Esophagus squamous epithelium (tissue), 5 donors: ENCODE data around the gene XRN1. TPM values are rescaled to one million over a fixed set of nuclear protein-coding genes. Genes with fewer than 3 reads are reported as not detected.

Source experiments
- DNase-seq: peaks from one replicate; lab custom pipeline; 2025; lab: John Stamatoyannopoulos, UW
- H3K27ac ChIP-seq, 4 donors: fragments of 200-600 bp; sonication (generic); one replicate each; pipeline ENCODE4 v1.5.1; 2016 to 2019; ENCODE audit warnings: mild to moderate bottlenecking in 1 of 4
- H3K27me3 ChIP-seq, 4 donors: fragments of 200-600 bp; sonication (generic); 1 replicate in 3 of 4; 2 replicates in 1 of 4; pipeline versions ENCODE4 v1.5.1 to v1.6.0; 2017 to 2021; ENCODE audit warnings: antibody characterized with exemption in 1 of 4
- H3K36me3 ChIP-seq, 3 donors: fragments of 200-600 bp; sonication (generic); one replicate each; pipeline ENCODE4 v1.5.1; 2016 to 2019
- H3K4me1 ChIP-seq, 3 donors: fragments of 200-600 bp; sonication (generic); one replicate each; pipeline ENCODE4 v1.5.1; 2017 to 2019
- H3K4me3 ChIP-seq, 4 donors: fragments of 200-600 bp; sonication (generic); 1 replicate in 3 of 4; 2 replicates in 1 of 4; pipeline ENCODE4 v1.5.1; 2016 to 2019; ENCODE audit warnings: mild to moderate bottlenecking in 2 of 4, moderate library complexity in 1 of 4
- H3K9me3 ChIP-seq, 3 donors: fragments of 200-600 bp; sonication (generic); one replicate each; pipeline ENCODE4 v1.5.1; 2016 to 2019
- POLR2A ChIP-seq, 4 donors: fragments of 450-650 bp; IDR thresholded peaks; one replicate each; pipeline ENCODE4 v1.6.1; 2017; ENCODE audit warnings: antibody characterized with exemption in 4 of 4, mild to moderate bottlenecking in 4 of 4, moderate library complexity in 3 of 4
- WGBS, 2 donors: methylation state at CpG; one replicate each; pipeline ENCODE4 v1.1.5; 2018; 5-methylcytosine and 5-hydroxymethylcytosine counted together
- intact Hi-C: fragments of 100-400 bp; cut with DNase I; formaldehyde crosslinking; loops from one replicate; pipeline ENCODE4 v1.15.0; 2022
- small RNA-seq, 4 donors: library from RNA; depleted of rRNA; stranded (forward); fragments of <200 nt; gene quantifications; one replicate each; pipeline ENCODE3, GENCODE V24; 2016
- total RNA-seq, 4 donors: library from RNA; depleted of rRNA; stranded (reverse); fragments of >200 nt; gene quantifications; one replicate each; pipeline ENCODE4 v1.1.0, GENCODE V29; 2016
- TF ChIP-seq, protein P1 (sequence below), 6 experiments: fragments of 450-650 bp in 4 of 6; fragments of 200-600 bp in 2 of 6; sonication (generic) in 2 of 6; IDR thresholded peaks; one replicate each; pipeline ENCODE4 v1.5.1; 2016 to 2019; ENCODE audit warnings: antibody characterized with exemption in 6 of 6, mild to moderate bottlenecking in 4 of 6, moderate library complexity in 4 of 6
- donor health status: DM: yes; HTN: yes; CAD: no.

The XRN1 gene
- total RNA-seq, 4 donors from 2014 or later: 15.5 to 37.6 (median 23.1) TPM

DNA sequence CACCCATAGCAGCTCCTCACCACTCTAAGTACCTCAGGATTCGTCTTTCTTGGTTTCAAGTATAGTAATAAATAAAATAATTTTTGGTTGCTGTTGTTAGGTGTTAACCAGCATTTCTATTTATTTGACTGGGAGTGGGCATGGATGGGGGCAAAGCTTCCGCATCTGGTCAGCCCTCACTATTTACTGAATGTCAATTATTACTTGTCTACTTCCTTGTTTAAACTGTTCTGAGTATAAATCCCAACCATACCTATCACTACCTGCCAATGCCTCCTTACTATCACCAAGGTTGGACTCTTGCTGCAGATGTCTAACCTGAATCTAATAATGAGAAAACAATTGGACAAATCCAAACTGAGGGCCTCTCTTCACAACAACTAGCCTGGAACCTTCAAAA lies 180.6 kb downstream of the XRN1 start:
- Histone ChIP-seq H3K9me3 (no peaks in the 10 kb centered on the region), H3K4me1 (no peaks in the 10 kb centered on the region), H3K27me3 (no peaks in the 10 kb centered on the region), H3K36me3 (no peaks in the 10 kb centered on the region), H3K4me3 (no peak overlapping the region), H3K27ac (no peak overlapping the region)
- TF ChIP-seq, protein P1, sequence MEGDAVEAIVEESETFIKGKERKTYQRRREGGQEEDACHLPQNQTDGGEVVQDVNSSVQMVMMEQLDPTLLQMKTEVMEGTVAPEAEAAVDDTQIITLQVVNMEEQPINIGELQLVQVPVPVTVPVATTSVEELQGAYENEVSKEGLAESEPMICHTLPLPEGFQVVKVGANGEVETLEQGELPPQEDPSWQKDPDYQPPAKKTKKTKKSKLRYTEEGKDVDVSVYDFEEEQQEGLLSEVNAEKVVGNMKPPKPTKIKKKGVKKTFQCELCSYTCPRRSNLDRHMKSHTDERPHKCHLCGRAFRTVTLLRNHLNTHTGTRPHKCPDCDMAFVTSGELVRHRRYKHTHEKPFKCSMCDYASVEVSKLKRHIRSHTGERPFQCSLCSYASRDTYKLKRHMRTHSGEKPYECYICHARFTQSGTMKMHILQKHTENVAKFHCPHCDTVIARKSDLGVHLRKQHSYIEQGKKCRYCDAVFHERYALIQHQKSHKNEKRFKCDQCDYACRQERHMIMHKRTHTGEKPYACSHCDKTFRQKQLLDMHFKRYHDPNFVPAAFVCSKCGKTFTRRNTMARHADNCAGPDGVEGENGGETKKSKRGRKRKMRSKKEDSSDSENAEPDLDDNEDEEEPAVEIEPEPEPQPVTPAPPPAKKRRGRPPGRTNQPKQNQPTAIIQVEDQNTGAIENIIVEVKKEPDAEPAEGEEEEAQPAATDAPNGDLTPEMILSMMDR (IDR thresholded peaks at IDR 0.05): no peak
- TF ChIP-seq POLR2A (IDR thresholded peaks at IDR 0.05): no peak
- no peak for DNase-seq
- intact Hi-C loops: no loop called here
- 73 to 83% methylated on average over 2 of the region's 2 CpGs for WGBS, 2 donors

DNA sequence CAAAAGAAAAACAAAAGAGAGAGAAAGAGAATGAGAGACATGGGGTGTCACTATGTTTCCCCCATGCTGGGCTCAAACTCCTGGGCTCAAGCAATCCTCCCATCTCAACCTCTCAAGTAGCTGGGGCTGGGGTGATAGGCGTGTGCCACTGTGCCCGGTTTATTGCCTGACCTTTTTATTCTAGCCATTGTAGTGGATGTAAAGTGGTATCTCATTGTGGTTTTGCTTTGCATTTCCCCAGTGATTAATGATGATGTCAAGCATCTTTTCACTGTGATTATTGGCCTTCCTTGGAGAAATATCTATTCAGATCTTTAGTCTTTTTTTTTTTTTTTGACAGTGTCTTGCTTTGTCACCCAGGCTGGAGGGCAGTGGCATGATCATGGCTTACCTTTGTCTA lies 184.7 kb downstream of the XRN1 start:
- H3K27me3 ChIP-seq: no peaks in the 10 kb centered on the region
- intact Hi-C loops: no loop called here
- WGBS, 2 donors: 63 to 89% methylated on average over 2 of the region's 2 CpGs
- no peak overlapping the region for H3K27ac ChIP-seq
- no peaks in the 10 kb centered on the region for H3K36me3 ChIP-seq
- no peak overlapping the region for H3K4me3 ChIP-seq
- no peaks in the 10 kb centered on the region for H3K4me1 ChIP-seq
- no peaks in the 10 kb centered on the region for H3K9me3 ChIP-seq
- TF ChIP-seq POLR2A (IDR thresholded peaks at IDR 0.05): no peak
- TF ChIP-seq, protein P1 (IDR thresholded peaks at IDR 0.05): no peak
- no peak for DNase-seq

DNA sequence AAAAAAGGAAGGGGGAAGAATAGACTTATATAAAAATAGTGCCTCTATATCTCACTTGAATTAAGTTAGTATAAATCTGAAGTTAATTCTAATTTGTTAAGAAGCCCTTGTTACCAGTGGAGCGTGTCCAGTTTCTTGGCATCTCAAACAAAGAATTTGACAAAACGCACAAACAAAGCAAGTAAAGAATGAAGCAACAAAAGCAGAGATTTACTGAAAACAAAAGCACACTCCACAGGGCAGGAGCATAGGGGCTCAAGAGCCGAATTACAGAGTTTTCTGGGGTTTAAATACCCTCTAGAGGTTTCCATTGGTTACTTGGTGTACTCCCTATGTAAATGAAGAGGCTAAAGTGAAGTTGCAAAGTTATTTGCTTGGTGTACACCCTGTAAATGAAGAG lies 188.5 kb downstream of the XRN1 start:
- TF ChIP-seq, protein P1 (IDR thresholded peaks at IDR 0.05): no peak
- TF ChIP-seq POLR2A (IDR thresholded peaks at IDR 0.05): no peak
- WGBS, 2 donors: 31 to 49% methylated on average over 3 of the region's 3 CpGs

DNA sequence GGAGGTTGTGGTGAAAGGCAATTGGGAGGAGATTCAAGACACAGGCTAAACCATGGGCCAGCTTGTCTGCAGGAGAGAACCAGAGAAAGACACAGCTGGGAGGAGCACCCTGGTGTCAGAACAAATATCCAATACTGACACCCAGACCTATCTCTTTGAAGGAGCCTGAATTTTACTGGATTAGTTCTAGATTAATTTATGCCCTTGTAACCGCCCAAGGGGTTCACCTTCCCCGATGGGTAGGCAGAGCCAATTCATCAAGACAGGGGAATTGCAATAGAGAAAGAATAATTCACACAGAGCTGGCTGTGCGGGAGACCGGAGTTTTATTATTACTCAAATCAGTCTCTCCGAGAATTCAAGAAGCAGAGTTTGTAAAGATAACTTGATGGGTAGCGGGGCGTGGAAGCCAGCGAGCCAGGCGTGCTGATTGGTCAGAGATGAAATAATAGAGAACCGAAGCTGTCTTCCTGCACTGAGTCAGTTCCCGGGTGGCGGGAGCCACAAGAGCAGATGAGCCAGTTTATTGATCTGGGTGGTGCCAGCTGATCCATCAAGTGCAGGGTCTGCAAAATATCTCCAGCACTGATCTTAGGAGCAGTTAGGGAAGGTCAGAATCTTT lies 191.0 kb downstream of the XRN1 start:
- no peak for DNase-seq

More for the DNA sequence above, 188.5 kb downstream of the XRN1 start:
- intact Hi-C loops: no loop called here
- DNase-seq: no peak
- H3K4me1 ChIP-seq: no peaks in the 10 kb centered on the region
- H3K9me3 ChIP-seq: peaks cover 0 to 11% (median 3%) of the 10 kb centered on the region in 3 donors
- no peaks in the 10 kb centered on the region for H3K36me3 ChIP-seq
- H3K27ac ChIP-seq: no peak overlapping the region
- H3K4me3 ChIP-seq: no peak overlapping the region
- no peaks in the 10 kb centered on the region for H3K27me3 ChIP-seq

More for the DNA sequence above, 191.0 kb downstream of the XRN1 start:
- Histone ChIP-seq H3K36me3 (no peaks in the 10 kb centered on the region), H3K9me3 (peaks cover 0 to 15% (median 5%) of the 10 kb centered on the region in 3 donors), H3K4me3 (no peak overlapping the region), H3K27ac (no peak overlapping the region), H3K27me3 (no peaks in the 10 kb centered on the region), H3K4me1 (no peaks in the 10 kb centered on the region)
- 90 to 94% methylated on average over 10 to 12 of the region's 12 CpGs for whole genome bisulfite sequencing, 2 donors
- intact Hi-C loops: no loop called here
- TF ChIP-seq, protein P1 (IDR thresholded peaks at IDR 0.05): no peak
- no peak for TF ChIP-seq POLR2A (IDR thresholded peaks at IDR 0.05)

Small RNAs within 50 kb of the gene (small RNA-seq; reads per million reads assigned to genes)
- gene RNU1-100P (0 reads per million in 4 donors), gene RNU6-1294P (0 reads per million in 4 donors)

Other genes with a start within 250 kb of the XRN1 start
- 10 to 100 TPM; 10.8 to 18.3 (median 12.7) TPM for gene GK5, start 222.5 kb downstream of the XRN1 start, total RNA-seq
- gene ATR, start 130.7 kb upstream of the XRN1 start, total RNA-seq: 10 to 100 TPM; 18.3 to 28.4 (median 19.9) TPM
- 10 to 100 TPM; 13.5 to 27.8 (median 19.3) TPM for gene PLS1, start 148.4 kb upstream of the XRN1 start, total RNA-seq